HG03520 (cell line): ENCODE data around the gene BMP2K.

Source experiments
- ATAC-seq: cut with Tn5 transposase; IDR thresholded peaks from one replicate; pipeline ENCODE4 v1.9.1; 2021; ENCODE audit warnings: mild to moderate bottlenecking, moderate library complexity; ENCODE audit not compliant: unreplicated experiment

Gene BMP2K

GRCh38 chr4:78763763-78764387, 12.3 kb upstream of the BMP2K start:
- ATAC-seq, result no peak

GRCh38 chr4:78764498-78764961, 11.6 kb upstream of the BMP2K start:
- ATAC-seq, result no peak

GRCh38 chr4:78765432-78766006, 10.6 kb upstream of the BMP2K start:
- ATAC-seq, result no peak

DNA sequence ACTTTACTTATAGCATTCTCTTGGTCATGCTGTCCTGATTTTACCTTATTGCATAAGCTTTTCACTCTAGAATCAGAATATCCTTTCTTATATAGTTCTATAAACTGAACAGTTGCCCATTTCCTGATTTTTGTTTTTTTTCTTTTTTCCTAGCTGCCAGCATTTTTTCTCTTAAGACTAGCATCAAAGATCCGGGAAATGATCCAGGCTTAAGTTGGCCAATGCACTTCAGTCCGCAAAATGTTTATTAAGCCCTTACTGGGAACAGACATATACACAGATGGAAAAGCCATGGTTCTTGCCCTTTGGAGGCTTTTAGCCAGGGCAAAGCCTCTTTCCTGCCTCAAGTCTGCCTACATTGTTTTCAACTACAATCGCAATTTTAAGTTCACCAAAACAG, 10.1 kb upstream of the BMP2K start:
- ATAC-seq, result no peak

GRCh38 chr4:78766650-78767049, 9.5 kb upstream of the BMP2K start:
- ATAC-seq, result peak; percentile 91

- ATAC-seq, result peak; percentile 58
These were observed 8.8 kb upstream of the BMP2K start for GRCh38 chr4:78767350-78767749.

DNA sequence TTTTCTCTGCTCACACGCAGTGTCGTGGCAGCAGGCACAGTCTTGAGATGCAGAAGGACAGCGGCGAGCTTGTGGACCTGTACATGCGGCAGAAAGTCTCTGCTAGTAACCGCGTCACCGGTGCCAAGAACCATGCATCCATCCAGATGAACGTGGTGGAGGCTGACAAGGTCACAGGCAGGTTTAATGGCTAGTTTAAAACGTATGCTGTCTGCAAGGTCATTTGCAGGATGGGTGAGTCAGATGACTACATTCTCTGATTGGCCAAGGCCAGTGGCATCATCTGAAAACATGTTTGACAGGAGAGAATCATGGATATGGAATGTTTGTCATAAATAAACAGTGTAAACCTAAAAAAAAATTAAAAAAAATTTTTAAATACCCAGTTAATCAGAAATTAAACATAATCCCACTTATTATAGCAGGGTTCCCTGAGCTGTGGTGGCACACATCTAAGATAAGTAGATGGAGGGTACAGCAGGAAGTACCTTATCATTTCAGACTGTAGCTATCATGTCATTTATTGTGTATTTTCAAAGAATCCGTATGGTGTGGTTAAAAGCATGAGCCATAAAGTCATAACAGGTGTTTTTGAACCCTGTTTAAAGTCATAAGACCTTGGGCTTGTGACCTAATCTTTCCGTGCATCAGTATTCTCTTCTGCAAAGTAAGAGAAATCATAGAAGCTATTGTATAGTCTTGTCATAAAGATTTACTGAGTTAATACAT, 7.5 kb upstream of the BMP2K start:
- ATAC-seq, result no peak

DNA sequence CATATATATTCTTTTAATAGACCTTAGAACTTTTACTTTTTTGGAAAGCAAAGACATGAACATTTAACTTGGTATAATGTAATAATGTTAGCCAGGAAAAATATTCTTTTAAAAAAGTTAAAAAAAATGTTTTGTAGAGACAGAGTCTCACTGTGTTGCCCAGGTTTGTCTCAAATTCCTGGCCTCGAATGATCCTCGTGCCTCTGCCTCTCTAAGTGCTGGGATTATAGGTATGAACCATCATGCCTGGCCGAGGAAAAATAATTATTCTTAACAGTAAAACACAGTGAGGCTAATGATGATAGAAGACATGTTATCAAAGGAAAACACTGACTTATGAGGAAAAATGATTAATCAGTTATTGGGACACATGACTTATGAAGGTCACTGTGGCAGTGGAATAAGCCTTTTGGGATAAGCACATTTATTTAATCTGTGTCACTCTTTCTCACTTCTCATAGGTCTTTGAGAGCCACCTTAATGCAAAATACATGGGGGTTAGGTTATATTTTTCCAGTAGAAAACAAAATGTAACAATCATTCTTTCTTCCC, 6.0 kb upstream of the BMP2K start:
- no peak for ATAC-seq

- ATAC-seq, result no peak
These were observed 3.5 kb upstream of the BMP2K start for GRCh38 chr4:78772526-78773091.

GRCh38 chr4:78774417-78774816, 1.7 kb upstream of the BMP2K start:
- ATAC-seq, result no peak

- ATAC-seq, result peak; percentile 44
These were observed 659 bp upstream of the BMP2K start for GRCh38 chr4:78775303-78776078.

DNA sequence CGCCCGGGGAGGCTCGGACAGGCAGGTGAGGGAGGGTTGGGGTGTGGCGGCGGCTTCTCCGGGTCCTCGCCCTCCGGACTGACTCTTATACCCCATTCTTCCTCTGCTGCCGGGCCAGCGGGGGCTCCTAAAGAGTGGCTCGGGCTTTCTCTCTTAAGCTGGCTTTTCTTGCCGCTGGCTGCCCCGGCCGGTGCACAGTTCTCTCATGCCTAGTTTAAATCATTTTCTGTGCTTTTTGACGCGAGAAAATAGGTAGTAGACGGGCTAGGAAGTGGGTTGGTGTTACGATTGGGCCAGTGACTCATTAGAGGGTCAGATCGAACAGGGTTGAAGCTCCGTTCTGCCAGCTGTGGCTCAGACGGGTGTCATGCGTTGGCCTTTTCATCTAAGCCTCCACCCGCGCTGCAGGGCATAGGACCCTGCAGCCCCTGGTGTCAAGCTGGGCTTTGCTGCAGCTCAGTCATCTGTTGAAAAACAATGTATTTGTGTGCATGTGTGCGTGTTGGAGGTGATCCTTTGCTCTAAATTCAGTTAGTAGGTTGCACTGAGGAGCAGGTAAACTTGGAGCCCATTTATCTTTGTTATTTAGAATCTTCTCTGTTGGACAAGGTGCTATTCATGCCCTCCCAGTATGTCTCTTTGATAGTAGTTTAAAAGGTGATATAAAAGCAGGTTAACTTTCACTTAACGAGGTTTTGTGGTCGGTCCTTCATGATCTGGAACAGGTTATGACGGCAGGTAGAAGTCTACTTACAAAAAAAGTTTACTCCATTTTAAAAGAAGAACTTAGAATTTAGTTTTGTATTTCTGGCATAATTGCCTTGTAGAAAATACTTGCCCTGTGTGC, 802 bp downstream of the BMP2K start:
- ATAC-seq, result peak; percentile 25

GRCh38 chr4:78777576-78777940, 1.4 kb downstream of the BMP2K start:
- no peak for ATAC-seq

DNA sequence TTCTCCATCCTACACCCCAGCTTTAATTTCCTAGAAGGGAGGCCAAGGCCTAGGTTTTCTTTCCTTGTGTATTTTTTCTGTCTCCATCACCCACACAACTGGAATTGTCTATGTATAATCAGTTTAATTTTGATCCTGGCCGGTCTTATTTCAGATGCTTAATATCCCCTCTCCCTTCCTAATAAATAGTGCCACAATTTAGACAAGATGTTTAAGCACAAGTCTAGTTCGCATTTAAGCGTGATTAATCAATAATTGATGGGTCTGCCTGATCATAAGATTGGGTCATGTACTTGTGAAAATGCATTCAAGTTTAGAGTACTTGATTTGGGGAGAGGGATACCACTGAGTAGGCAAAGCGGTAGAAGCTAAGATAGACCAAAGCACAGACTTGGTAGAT, 2.4 kb downstream of the BMP2K start:
- no peak for ATAC-seq

DNA sequence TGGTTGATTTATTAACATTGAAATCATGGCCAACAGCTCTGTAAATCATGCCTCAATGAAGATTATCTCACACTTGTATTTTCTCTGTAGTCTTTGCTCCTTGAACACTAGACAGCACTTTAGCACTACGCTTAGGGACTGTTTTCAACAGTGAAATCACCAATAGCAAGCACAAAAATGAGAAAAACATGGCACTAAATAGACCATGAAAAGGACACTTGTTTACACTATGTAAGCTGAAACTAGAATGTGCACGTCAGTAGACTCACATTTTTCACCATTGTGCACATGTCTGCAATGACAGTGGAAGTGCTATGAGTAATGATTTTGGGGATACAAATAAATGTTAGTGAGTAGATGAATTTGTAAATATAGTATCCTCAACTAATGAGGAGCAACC, 3.1 kb downstream of the BMP2K start:
- ATAC-seq, result no peak

DNA sequence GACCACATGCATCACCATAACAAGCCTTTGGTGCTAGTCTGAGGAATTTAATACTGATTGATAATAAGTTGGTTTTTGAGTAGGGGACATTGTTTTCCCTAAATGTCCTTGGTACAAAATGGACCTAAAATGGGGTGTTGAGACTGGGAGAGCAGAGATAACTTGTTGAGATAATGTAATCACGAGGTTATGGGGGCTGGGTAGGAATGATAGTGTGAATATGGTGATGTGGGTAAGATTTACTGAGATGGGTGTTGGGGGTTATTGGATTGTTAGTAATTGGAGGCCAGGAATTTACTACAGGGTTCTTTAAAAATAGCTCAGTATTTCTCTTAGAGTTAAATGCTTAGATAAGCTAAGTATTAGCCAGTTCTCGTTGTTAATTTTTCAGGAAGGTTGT, 3.9 kb downstream of the BMP2K start:
- no peak for ATAC-seq

- ATAC-seq, result no peak
These were observed 5.0 kb downstream of the BMP2K start for GRCh38 chr4:78781139-78781538.

- no peak for ATAC-seq
These were observed 5.8 kb downstream of the BMP2K start for GRCh38 chr4:78781924-78782323.

DNA sequence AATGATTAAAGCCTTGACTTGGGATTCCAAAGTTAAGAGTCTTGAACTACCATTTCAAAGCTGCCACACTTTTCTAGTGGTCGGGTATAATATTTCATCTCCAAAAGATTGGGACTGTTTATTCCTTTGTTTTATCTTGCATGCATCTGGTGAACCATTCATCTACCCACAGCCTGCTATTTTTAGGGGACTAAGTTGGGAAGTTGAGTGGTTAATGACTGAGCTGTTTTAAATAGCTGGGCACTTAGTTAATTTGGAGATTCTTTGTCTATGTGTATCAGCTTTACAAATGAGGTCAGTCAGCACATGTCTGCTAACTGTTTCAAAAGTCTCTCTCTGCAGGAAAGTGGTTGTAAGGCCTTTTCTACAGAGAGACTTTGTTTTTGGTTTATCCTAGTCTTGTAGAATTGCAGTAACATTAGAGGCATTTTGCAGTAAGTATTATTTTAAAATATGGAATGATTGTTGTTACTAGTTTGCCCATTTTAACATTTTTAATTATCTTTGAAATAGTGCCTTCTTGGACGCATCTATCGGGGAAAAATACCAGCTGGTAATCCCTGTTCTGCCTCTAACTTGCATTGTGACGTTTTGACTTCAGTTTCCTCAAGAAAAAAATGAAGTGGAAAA, 8.2 kb downstream of the BMP2K start:
- no peak for ATAC-seq
